Measurements from ENCODE around the gene EVA1C.

EVA1C gene

GRCh38 chr21:32377506-32377905 is 35.0 kb upstream of the EVA1C start:
- TF ChIP-seq POU2F2 (IDR thresholded peaks at IDR 0.05; ENCODE audit: low read depth, low read length) (no peak), POLR2AphosphoS5 (IDR thresholded peaks at IDR 0.05; ENCODE audit: low read depth, low read length) (no peak), PAX5 (IDR thresholded peaks at IDR 0.05; ENCODE audit: insufficient read depth, low read length, severe bottlenecking) (no peak), POLR2A (IDR thresholded peaks at IDR 0.05; ENCODE audit: low read depth, low read length) (no peak), SPI1 (IDR thresholded peaks at IDR 0.05; ENCODE audit: low read depth, low read length) (no peak), TAF1 (IDR thresholded peaks at IDR 0.05; ENCODE audit: low read depth, low read length) (no peak)
- DNase-seq (ENCODE audit: insufficient read length, low spot score) (no peak), FAIRE-seq (no peak)

GRCh38 chr21:32377991-32378390 is 34.5 kb upstream of the EVA1C start:
- FAIRE-seq (no peak), DNase-seq (ENCODE audit: insufficient read length, low spot score) (no peak)
- TF ChIP-seq TAF1 (IDR thresholded peaks at IDR 0.05; ENCODE audit: low read depth, low read length) (no peak), PAX5 (IDR thresholded peaks at IDR 0.05; ENCODE audit: insufficient read depth, low read length, severe bottlenecking) (no peak)

GRCh38 chr21:32378956-32379355 is 33.5 kb upstream of the EVA1C start:
- FAIRE-seq (no peak), DNase-seq (ENCODE audit: insufficient read length, low spot score) (no peak)
- TF ChIP-seq POLR2AphosphoS5 (IDR thresholded peaks at IDR 0.05; ENCODE audit: low read depth, low read length) = no peak
- TF ChIP-seq TAF1 (IDR thresholded peaks at IDR 0.05; ENCODE audit: low read depth, low read length) = no peak
- no peak for TF ChIP-seq POLR2A (IDR thresholded peaks at IDR 0.05; ENCODE audit: low read depth, low read length)
- TF ChIP-seq PAX5 (IDR thresholded peaks at IDR 0.05; ENCODE audit: insufficient read depth, low read length, severe bottlenecking) = no peak
- no peak for TF ChIP-seq POU2F2 (IDR thresholded peaks at IDR 0.05; ENCODE audit: low read depth, low read length)
- TF ChIP-seq SPI1 (IDR thresholded peaks at IDR 0.05; ENCODE audit: low read depth, low read length) = no peak

- TF ChIP-seq PAX5 (IDR thresholded peaks at IDR 0.05; ENCODE audit: insufficient read depth, low read length, severe bottlenecking) = no peak
- TF ChIP-seq TAF1 (IDR thresholded peaks at IDR 0.05; ENCODE audit: low read depth, low read length) = no peak
- no peak for TF ChIP-seq POU2F2 (IDR thresholded peaks at IDR 0.05; ENCODE audit: low read depth, low read length)
- no peak for TF ChIP-seq POLR2A (IDR thresholded peaks at IDR 0.05; ENCODE audit: low read depth, low read length)
- TF ChIP-seq POLR2AphosphoS5 (IDR thresholded peaks at IDR 0.05; ENCODE audit: low read depth, low read length) = no peak
- no peak for TF ChIP-seq SPI1 (IDR thresholded peaks at IDR 0.05; ENCODE audit: low read depth, low read length)
Observed at GRCh38 chr21:32380940-32381339, 31.6 kb upstream of the EVA1C start.

GRCh38 chr21:32381571-32381970 is 30.9 kb upstream of the EVA1C start:
- no peak for FAIRE-seq
- no peak for DNase-seq (ENCODE audit: insufficient read length, low spot score)
- TF ChIP-seq TAF1 (IDR thresholded peaks at IDR 0.05; ENCODE audit: low read depth, low read length) = no peak
- no peak for TF ChIP-seq POU2F2 (IDR thresholded peaks at IDR 0.05; ENCODE audit: low read depth, low read length)
- TF ChIP-seq POLR2AphosphoS5 (IDR thresholded peaks at IDR 0.05; ENCODE audit: low read depth, low read length) = no peak
- TF ChIP-seq PAX5 (IDR thresholded peaks at IDR 0.05; ENCODE audit: insufficient read depth, low read length, severe bottlenecking) = no peak
- no peak for TF ChIP-seq SPI1 (IDR thresholded peaks at IDR 0.05; ENCODE audit: low read depth, low read length)
- TF ChIP-seq POLR2A (IDR thresholded peaks at IDR 0.05; ENCODE audit: low read depth, low read length) = no peak

More at GRCh38 chr21:32380940-32381339, 31.6 kb upstream of the EVA1C start:
- no peak for DNase-seq (ENCODE audit: insufficient read length, low spot score)
- FAIRE-seq = no peak

GRCh38 chr21:32382108-32382644 is 30.3 kb upstream of the EVA1C start:
- TF ChIP-seq POU2F2 (IDR thresholded peaks at IDR 0.05; ENCODE audit: low read depth, low read length) (no peak), PAX5 (IDR thresholded peaks at IDR 0.05; ENCODE audit: insufficient read depth, low read length, severe bottlenecking) (no peak), SPI1 (IDR thresholded peaks at IDR 0.05; ENCODE audit: low read depth, low read length) (no peak), TAF1 (IDR thresholded peaks at IDR 0.05; ENCODE audit: low read depth, low read length) (no peak), POLR2AphosphoS5 (IDR thresholded peaks at IDR 0.05; ENCODE audit: low read depth, low read length) (no peak), POLR2A (IDR thresholded peaks at IDR 0.05; ENCODE audit: low read depth, low read length) (no peak)
- FAIRE-seq (no peak), DNase-seq (ENCODE audit: insufficient read length, low spot score) (no peak)

GRCh38 chr21:32383812-32384211 is 28.7 kb upstream of the EVA1C start:
- FAIRE-seq (no peak), DNase-seq (ENCODE audit: insufficient read length, low spot score) (no peak)
- no peak for TF ChIP-seq POLR2AphosphoS5 (IDR thresholded peaks at IDR 0.05; ENCODE audit: low read depth, low read length)
- no peak for TF ChIP-seq POLR2A (IDR thresholded peaks at IDR 0.05; ENCODE audit: low read depth, low read length)
- TF ChIP-seq PAX5 (IDR thresholded peaks at IDR 0.05; ENCODE audit: insufficient read depth, low read length, severe bottlenecking) = no peak
- no peak for TF ChIP-seq POU2F2 (IDR thresholded peaks at IDR 0.05; ENCODE audit: low read depth, low read length)
- TF ChIP-seq SPI1 (IDR thresholded peaks at IDR 0.05; ENCODE audit: low read depth, low read length) = no peak
- no peak for TF ChIP-seq TAF1 (IDR thresholded peaks at IDR 0.05; ENCODE audit: low read depth, low read length)

- FAIRE-seq (no peak), DNase-seq (ENCODE audit: insufficient read length, low spot score) (no peak)
- no peak for TF ChIP-seq TAF1 (IDR thresholded peaks at IDR 0.05; ENCODE audit: low read depth, low read length)
- TF ChIP-seq POLR2A (IDR thresholded peaks at IDR 0.05; ENCODE audit: low read depth, low read length) = no peak
Observed at GRCh38 chr21:32386195-32386870, 26.2 kb upstream of the EVA1C start.

- DNase-seq (ENCODE audit: insufficient read length, low spot score) (no peak), FAIRE-seq (no peak)
- no peak for TF ChIP-seq POLR2A (IDR thresholded peaks at IDR 0.05; ENCODE audit: low read depth, low read length)
- no peak for TF ChIP-seq SPI1 (IDR thresholded peaks at IDR 0.05; ENCODE audit: low read depth, low read length)
- no peak for TF ChIP-seq TAF1 (IDR thresholded peaks at IDR 0.05; ENCODE audit: low read depth, low read length)
- no peak for TF ChIP-seq POLR2AphosphoS5 (IDR thresholded peaks at IDR 0.05; ENCODE audit: low read depth, low read length)
- no peak for TF ChIP-seq PAX5 (IDR thresholded peaks at IDR 0.05; ENCODE audit: insufficient read depth, low read length, severe bottlenecking)
- TF ChIP-seq POU2F2 (IDR thresholded peaks at IDR 0.05; ENCODE audit: low read depth, low read length) = no peak
Observed at GRCh38 chr21:32387151-32387550, 25.4 kb upstream of the EVA1C start.

- FAIRE-seq (no peak), DNase-seq (ENCODE audit: insufficient read length, low spot score) (no peak)
- TF ChIP-seq POU2F2 (IDR thresholded peaks at IDR 0.05; ENCODE audit: low read depth, low read length) (no peak), SPI1 (IDR thresholded peaks at IDR 0.05; ENCODE audit: low read depth, low read length) (peak; percentile 29; the same call in 1 of the 2 replicates)
Observed at GRCh38 chr21:32388306-32388705, 24.2 kb upstream of the EVA1C start.
